Measurements from ENCODE around the gene PARP8.
"Not testable (repeated sequence)": the region's sequence is repeated elsewhere in the genome, so short reads cannot be mapped to it uniquely, and the experiment has no call there.

The PARP8 gene

DNA sequence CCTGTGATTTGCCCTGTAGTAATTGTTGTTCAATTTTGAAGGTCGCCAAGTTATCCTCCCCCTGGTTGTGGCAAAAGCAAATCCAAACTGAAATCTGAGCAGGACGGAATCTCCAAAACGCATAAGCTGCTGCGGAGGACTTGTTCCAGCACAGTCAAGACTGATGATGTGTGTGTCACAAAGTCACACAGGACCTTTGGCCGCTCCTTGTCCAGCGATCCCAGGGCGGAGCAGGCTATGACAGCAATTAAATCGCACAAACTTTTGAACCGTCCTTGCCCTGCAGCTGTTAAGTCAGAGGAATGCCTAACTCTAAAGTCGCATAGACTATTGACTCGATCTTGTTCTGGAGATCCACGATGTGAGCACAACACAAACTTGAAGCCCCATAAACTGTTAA, 128.4 kb downstream of the PARP8 start:
- no peak for DNase-seq

DNA sequence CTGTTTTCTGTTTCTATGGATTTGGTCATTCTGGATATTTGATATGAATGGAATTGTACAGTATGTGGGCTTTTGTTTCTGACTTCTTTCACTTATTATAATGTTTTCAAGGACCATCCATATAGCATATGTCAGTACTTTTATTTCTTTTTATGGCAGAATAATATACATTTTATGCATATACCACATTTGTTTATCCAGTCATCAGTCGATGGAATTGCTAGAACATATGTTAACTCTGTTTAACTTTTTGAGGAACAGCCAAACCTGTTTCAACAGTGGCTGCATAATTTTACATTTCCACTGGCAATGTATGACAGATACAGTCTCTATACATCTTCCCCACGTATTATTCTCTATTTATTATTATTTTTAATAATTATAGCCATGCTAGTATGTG, 131.6 kb downstream of the PARP8 start:
- no peak for DNase-seq

DNA sequence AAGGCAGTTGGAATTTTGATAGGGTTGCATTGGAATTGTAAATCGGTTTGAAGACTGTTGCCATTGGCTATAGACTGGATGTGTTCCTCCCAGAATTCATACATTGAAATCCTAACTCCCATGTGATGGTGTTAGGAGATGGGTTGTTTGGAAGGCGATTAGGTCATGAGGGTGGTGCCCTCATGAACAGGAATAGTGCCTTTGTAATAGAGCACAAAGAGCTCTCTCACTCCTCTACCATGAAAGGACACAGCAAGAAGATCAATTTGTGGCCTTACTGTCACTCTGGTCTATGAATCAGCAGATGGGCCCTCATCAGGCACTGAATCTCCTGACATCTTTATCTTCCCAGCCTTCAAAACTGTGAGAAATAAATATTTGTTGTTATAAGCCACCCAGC, 133.2 kb downstream of the PARP8 start:
- DNase-seq, result no peak

DNA sequence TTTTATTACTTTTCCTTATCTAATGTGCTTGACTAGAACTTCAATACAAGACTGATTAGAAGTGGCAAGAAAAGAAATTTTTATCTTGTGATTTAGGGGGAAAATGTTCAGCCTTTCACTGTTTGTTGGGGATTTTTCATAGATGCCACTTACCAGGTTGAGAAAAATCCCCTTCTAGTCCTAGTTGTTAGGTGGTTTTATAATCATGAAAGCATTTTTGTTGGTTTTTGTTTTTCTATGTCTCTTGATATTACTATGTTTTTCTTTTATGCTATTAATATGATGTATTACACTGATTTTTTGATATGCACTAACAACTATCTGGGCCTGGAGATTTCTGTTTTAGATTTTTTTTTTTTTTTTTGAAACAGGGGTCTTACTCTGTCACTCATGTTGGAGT, 134.0 kb downstream of the PARP8 start:
- no peak for DNase-seq

DNA sequence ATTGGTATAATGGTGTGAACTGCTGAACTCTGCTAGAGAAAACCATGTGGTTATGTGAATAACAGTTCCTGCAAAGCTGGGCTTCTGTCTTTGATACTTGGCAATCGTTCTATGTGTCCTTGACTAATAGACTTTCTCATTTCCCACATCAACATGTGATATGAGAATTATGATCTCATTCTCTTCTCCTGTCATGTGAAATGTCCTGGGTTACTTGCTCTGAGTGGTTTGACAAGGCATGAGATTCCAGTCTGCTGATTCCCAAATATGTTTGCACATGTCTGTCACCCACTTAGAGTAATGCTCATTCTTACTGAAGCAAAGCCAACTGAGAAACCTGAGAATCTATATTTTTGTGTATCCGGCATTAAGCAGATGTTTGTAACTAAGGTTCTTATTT, 141.2 kb downstream of the PARP8 start:
- DNase-seq, result no peak

DNA sequence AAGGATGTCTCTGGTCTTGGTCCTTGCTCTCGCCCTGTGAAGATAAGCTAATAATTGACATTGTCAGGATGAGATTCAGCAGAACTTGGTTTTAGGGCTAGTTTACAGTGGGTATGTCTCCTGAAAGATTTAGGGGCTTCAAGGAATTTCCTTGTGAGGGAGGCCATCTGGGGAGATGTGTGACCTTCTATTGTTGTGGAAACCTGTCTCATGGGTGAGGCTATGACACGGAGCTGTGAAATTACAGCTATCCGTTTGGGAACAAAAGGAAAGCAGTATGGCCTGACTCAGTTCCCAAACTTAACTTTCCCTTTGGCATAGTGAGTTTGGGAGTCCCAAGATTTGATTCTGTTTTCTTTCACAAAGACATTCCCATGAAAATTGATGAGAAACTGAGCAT, 142.0 kb downstream of the PARP8 start:
- DNase-seq, result no peak

DNA sequence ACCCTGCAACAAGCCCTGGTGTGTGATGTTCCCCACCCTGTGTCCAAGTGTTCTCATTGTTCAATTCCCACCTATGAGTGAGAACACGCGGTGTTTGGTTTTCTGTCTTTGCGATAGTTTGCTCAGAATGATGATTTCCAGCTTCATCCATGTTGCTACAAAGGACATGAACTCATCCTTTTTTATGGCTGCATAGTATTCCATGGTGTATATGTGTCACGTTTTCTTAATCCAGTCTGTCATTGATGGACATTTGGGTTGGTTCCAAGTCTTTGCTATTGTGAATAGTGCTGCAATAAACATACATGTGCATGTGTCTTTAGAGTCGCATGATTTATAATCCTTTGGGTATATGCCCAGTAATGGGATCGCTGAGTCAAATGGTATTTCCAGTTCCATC, 145.3 kb downstream of the PARP8 start:
- not testable (repeated sequence) for DNase-seq

DNA sequence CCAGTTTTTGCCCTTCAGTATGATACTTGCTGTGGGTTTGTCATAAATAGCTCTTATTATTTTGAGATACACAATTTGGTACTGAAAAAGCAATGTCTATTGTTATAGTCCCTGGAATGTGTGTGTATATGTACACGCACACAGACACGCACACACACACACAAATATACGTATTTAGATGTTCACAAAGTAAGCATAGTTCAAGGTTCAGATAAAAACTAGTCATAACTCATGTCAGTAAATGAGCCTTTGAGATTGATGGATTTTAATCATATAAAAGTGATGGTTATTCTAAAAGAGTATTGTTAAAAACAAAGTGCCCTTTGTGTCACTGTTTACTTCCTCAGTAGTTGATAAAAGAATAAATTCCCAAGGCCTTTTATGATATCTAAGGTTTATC, 147.3 kb downstream of the PARP8 start:
- no peak for DNase-seq

DNA sequence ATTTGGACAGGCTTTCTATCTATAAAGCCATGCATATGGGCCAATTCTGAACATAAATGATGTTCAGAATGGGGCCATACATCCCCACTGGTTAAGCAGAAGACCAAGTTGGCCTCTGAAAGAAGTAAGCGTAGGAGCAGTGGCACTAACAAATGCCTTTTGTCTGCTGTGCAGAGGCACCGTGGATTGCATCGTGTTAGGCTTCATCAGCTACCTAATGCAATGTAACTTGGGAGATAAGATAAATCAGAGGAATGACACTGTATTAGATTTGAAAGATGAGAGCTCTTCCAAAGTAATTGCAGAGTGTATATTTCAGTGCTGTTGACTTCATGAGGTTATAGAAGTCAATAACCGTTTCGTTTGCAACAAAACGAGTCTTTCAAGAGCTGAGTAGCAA, 148.1 kb downstream of the PARP8 start:
- DNase-seq, result no peak

DNA sequence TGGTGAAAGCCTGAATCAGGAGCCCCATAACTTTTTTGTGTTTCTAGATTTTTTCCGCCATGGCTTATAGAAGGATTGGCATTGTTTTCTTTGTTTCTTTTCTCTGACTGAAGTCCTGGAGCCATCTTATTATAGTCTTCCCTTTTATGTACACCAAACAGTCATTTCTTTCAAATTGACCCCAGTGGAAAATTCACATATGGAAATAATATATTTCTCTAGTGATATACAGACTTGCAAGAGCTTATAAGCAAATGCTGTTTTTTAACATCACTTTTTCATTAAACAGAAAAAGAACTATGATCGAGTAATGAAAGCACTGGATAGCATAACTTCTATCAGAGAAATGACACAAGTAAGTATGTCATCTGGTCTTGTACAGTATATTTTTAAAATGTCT, 155.6 kb downstream of the PARP8 start:
- no peak for DNase-seq

DNA sequence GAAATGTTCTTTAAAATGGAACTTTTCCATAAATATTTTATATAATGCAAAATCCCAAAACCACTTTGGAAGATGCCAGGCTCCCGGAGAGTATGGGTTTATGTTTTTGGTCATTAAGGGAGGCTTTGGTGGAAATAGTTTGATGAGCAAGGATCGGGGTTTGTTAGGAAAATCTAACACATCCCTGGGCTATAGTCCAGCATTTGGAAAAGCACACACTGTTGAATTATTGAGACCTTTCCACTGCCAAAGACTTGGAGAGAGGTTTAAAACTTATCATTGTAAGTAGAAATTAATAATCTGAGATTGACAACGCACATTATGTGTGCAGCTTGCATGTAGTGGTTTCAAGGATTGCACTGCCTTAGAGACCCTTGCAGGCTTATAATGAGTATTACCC, 156.3 kb downstream of the PARP8 start:
- DNase-seq, result no peak

DNA sequence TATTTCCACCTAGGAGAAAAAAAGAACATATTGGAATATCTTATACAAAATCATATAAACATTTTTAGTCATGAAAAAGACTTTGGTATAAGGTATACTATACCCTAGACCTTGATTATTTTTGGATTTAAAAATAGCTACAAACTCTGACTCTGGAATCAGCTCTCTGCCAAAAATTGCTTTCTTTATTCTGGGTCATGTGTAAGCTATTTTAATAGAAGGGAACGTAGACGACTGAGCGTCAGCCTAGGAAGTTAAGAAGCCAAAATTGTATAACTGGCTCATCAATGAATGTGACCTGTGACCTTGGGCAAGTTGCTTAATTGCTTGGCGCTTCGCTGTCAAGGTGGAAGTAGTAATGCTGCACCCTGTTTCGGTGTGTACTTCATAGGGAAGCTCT, 157.1 kb downstream of the PARP8 start:
- no peak for DNase-seq

DNA sequence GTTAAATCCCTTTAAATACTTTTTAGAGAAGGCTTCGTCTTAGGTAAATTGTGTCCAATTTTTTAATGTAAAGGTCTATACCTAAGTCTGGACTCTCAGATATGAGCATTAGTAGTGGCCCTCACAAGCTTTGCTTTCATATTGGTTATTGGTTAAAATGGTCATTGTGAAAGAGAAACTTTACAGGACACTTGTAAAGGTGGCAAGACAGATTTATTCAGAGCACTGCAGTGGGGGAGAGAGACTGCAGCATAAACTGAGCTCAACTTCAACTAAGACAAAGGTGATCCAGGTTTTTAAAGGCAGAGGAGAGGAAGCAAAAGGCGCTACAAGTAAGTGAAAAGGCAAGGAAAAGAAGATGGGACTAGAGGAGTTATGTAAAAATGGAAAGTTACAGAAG, 157.7 kb downstream of the PARP8 start:
- DNase-seq, result no peak

DNA sequence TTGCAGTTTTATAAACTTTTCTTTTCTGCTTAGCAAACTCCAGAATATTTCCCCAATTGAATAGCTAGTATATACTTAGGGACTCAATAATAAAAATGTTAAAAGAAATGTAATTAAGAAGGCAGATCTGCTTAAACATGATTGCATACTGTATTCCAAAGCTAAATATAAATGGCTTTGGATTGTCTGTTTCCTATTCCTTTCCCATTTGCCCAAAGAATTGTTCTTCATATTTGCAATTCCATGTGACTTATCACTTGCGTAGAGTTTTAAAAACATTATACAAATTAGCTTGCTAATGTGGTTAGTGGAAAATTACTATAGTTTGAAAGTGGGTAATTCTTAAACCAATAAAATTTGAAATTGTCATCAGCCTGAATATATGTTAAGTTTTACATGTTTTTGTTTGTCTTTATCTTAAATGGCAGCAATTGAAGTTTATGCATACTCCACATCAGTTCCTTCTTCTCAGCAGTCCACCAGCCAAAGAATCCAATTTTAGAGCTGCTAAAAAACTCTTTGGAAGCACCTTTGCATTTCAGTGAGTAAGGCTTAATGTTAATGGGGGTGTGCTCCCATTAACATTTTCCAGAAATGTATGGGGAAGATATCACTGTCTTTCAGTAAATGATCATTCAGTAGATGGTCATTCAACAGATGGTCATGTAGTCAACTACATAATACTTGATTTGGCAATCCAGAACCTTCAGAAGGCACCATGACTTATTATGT, 161.2 kb downstream of the PARP8 start:
- DNase-seq, result no peak

DNA sequence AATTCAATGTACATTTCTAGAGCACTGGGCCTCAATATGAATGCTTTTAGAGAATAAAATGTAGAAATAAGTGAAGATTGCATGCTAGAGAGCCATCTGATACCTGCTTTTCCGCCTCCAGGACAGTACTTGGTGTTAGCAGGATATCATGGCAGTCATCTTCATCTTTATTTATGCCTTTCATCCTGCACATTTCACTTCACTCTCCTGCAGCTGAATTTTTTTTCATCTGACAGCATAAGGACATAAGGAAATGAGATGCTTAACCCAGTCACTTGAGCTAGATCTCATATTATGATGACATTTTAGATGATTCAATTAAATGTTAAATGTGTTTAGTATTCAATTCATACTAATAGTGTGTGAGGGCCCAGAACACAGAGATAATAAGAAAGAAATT, 162.6 kb downstream of the PARP8 start:
- no peak for DNase-seq

DNA sequence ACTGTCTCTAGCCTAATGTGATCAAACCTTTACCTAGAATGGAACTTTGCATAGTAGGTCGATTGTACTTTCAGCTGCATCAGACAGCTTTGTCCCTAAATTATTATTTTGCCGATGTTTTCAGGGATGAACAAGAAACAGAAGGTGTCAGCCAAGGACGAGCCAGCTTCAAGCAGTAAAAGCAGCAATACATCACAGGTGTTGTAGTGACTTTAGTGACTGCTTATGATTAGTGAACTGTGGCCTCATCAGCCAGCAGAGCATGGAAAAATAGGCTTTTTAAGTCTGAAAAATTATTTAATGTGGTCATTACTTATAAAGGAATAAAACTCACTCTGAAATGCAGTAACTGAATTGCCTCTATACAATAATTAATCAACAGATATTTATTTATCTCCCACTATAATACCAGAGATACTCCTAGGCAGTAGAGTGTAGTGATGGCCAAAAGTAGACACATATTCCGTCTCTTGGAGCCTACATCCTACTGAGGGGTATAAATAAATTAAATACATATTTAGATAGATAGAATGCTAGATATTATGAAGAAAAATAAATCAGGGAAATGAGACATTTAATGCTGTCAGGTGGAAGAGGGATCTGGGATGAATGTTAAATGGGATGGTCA, 166.3 kb downstream of the PARP8 start:
- no peak for DNase-seq

DNA sequence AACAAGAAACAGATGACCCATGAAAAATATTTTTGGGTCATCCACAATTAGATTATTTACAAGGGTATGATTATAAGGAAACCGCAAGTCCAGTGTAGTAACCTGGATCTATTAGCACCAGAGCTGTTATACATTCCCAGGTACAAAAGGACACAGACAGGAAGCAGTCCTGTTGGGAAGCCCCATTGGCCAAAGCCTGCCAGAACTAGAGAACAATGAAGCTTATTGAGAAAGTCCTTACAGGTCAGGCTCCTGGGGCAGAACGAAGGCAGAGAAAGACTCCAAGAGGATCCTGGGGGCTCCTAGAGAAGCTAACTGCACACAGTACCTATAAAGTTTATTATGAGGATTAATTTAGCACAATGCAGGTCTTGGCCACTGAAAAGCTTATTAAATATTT, 169.9 kb downstream of the PARP8 start:
- DNase-seq, result no peak

DNA sequence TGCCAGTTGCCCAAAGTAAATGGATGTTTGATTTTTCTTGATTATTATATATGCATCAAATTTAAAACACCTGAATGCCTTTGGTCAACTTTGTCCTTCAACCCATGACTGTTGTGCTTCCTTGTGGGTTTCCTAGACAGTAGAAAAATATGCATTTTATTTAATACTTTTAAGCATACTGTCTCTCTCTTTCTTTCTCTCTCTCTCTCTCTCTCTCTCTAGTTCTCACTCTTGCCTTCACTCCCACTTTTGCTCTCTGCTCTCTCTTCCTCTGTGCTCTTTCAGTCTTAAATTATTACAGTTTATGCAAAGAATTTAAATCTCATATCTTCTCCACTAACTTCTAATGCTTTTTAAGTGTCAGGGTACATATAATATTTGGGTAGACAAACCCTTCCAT, 173.0 kb downstream of the PARP8 start:
- DNase-seq, result no peak

DNA sequence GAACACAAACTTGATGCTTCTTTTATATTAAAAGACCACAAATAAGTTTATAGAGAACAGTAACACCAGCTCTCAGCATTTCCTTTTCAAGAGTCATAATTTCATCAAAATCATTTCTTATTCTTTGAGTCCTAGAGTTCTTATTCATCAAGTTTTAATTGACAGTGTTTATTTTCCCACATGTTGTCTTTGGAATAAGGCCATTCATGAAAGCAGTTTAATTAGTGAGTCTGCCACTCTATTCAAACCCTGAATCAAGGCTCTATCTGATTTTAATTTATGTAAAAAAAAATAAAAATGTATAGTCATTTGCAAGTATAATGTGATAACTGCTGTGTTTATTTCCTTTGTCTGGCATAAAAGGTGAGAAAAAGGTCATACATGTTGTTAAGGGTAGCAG, 176.7 kb downstream of the PARP8 start:
- no peak for DNase-seq

DNA sequence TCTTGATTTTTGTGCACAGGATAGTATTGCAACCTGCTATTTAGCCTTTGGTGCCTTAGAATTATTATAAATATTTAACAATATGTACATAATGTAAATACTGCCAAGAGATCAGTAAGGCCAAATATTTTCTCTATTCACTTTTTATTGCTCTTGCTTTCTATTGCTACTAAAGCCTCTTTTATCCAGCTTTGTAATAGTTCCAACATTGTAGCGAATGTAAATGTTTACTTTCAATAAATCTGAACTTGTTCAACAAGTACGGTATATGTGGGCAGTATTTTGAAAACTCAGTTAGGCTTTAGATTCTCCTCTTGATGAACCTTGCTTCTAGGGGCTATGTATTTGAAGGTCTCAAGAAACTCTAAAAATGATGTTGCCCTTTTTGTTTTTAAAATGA, 179.8 kb downstream of the PARP8 start:
- DNase-seq, result no peak

DNA sequence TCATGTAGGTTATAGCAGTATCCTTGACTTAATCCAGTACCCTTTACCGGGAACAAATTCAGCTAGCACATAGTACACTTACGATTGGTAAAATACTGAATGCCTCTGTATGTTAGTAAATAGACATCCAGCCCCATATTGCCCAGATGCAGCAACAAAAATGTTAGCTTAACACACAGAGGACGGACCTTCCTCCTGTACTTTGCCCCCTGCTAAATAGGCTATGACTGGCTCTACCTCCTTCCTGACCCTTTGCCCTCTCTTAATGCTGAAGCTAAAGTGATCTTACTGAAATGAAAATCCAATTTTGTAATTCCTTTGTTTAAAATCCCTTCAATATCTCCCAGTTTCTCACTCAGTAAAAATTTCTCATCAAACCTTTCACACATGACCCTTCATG, 183.1 kb downstream of the PARP8 start:
- DNase-seq, result no peak

DNA sequence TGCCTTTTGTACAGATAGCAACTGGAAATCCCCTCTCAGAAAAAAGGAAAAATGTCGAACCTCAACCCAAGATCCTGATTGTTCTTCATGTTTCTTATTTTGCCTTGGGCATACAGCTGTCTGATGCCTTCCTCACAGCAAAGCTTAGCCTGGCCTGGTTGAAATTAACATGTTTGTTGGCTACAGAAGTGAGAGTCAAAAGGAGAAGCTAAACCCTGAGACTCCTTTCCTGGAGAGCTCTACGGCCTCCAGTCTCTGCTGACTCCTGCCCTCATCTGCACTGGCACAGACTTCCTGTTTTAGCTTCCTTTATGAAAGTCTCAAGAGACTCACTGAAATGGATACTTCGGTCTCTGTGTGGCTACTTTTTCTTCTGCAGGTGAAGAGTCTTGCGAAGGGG, 186.7 kb downstream of the PARP8 start:
- DNase-seq, result no peak

DNA sequence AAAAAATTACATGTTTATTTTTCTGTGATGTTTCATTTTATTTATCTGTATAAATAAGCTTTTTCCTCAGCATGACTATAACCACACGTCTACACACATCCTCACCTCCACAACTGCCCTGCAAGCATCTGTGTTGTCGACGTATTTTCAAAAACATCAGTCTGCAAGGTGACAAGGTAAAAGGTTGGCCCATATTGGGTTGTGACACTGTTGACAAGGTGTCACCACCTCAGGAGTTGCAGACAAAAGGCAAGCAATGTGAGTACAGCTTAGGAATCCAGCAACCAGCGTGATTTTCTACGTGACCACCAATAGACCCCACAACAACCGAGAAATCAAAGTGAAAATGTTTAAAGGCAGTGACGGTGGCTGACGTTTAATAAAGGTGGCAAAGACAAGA, 187.6 kb downstream of the PARP8 start:
- no peak for DNase-seq

DNA sequence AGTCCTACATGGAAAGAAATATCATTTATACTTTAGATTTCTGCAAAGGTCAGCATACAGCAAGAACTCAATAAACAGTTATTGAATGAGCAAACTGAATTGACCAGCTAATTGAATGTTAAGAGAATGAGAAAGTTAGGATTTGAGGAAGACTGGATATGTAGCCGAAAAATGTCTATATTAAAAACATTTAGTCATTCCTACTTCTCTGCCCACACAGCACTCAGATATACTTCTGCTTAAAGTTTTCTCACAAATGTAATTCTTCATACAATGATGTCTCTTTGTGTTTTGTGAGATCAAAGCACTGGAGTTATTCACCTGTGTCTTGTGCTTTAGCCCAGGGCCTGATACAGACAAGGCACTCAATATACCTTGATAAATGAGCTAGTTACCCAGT, 188.6 kb downstream of the PARP8 start:
- DNase-seq, result no peak

DNA sequence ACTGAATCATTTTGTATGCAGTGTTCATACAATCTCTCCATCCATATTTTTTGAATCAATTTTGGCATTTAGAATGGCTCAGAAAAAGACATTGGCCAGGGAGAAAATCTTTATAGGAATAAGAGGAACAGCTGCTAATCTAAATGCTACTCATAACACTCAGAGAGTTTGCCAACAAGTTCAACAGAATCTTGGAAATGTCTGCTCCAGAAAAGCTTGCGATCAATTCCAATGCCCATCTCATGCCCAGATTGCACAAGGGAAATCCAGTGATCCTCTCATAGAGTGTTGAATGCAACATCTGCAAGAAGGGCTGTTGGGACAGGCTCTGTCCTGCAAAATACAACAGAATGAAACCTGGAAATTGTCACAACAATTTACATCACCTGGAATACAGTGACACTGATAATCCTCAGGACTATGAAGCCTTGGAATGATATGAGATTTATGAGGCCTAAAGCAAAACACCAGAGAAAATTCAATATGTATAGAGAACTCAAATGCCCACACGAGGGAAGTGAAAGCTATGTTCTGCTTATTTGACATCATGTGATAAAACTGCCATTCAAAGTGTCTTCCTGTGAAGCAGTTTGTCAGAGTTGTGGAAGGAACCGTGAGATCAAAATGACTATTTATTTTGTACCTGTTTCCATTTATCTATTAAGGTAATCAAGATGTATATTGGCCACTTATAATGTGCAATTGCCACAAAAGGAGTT, 190.1 kb downstream of the PARP8 start:
- DNase-seq, result no peak
